Activated CD4-positive, alpha-beta T cell treated with anti-CD3 and anti-CD28 coated beads for 1 hour (primary cell): ENCODE results near the gene SLC36A1.
"Not testable (repeated sequence)": the region's sequence is repeated elsewhere in the genome, so short reads cannot be mapped to it uniquely, and the experiment has no call there.

Experiments
- DNase-seq: peaks from one replicate; pipeline ENCODE4 v3.0.0-alpha.2; 2020

SLC36A1 gene

GRCh38 chr5:151487544-151487943 lies 40.1 kb downstream of the SLC36A1 start:
- no peak for DNase-seq

- no peak for DNase-seq
Observed at GRCh38 chr5:151490627-151491026, 43.2 kb downstream of the SLC36A1 start.

- DNase-seq, result no peak
Observed at GRCh38 chr5:151491062-151491461, 43.7 kb downstream of the SLC36A1 start.

GRCh38 chr5:151492729-151493128 lies 45.3 kb downstream of the SLC36A1 start:
- no peak for DNase-seq

- DNase-seq, result no peak
Observed at GRCh38 chr5:151493665-151494064, 46.3 kb downstream of the SLC36A1 start.

- no peak for DNase-seq
Observed at GRCh38 chr5:151495320-151495719, 47.9 kb downstream of the SLC36A1 start.

GRCh38 chr5:151496041-151496484 lies 48.7 kb downstream of the SLC36A1 start:
- no peak for DNase-seq

GRCh38 chr5:151497391-151498002 lies 50.1 kb downstream of the SLC36A1 start:
- no peak for DNase-seq

GRCh38 chr5:151498395-151499155 lies 51.2 kb downstream of the SLC36A1 start:
- DNase-seq, result no peak

- DNase-seq, result no peak
Observed at GRCh38 chr5:151499501-151500035, 52.2 kb downstream of the SLC36A1 start.

- no peak for DNase-seq
Observed at GRCh38 chr5:151504006-151504405, 56.6 kb downstream of the SLC36A1 start.

- DNase-seq, result not testable (repeated sequence)
Observed at GRCh38 chr5:151508308-151508707, 60.9 kb downstream of the SLC36A1 start.

GRCh38 chr5:151509231-151509630 lies 61.8 kb downstream of the SLC36A1 start:
- no peak for DNase-seq

GRCh38 chr5:151509836-151510235 lies 62.4 kb downstream of the SLC36A1 start:
- no peak for DNase-seq

- no peak for DNase-seq
Observed at GRCh38 chr5:151517122-151517920, 69.9 kb downstream of the SLC36A1 start.

- no peak for DNase-seq
Observed at GRCh38 chr5:151520294-151520693, 72.9 kb downstream of the SLC36A1 start.

- no peak for DNase-seq
Observed at GRCh38 chr5:151522226-151522625, 74.8 kb downstream of the SLC36A1 start.

- DNase-seq, result no peak
Observed at GRCh38 chr5:151523335-151523734, 75.9 kb downstream of the SLC36A1 start.

- no peak for DNase-seq
Observed at GRCh38 chr5:151528153-151528552, 80.8 kb downstream of the SLC36A1 start.

GRCh38 chr5:151528996-151529395 lies 81.6 kb downstream of the SLC36A1 start:
- DNase-seq, result no peak

- DNase-seq, result no peak
Observed at GRCh38 chr5:151531581-151531980, 84.2 kb downstream of the SLC36A1 start.

- no peak for DNase-seq
Observed at GRCh38 chr5:151532416-151532815, 85.0 kb downstream of the SLC36A1 start.

- DNase-seq, result no peak
Observed at GRCh38 chr5:151534350-151534749, 86.9 kb downstream of the SLC36A1 start.
